Hepatocyte (in vitro differentiated cells): ENCODE measurements around the gene MICAL3. TPM values are rescaled to one million over a fixed set of nuclear protein-coding genes. Genes with fewer than 3 reads are reported as not detected.
"Not testable (repeated sequence)": the region's sequence is repeated elsewhere in the genome, so short reads cannot be mapped to it uniquely, and the experiment has no call there.

Experiments
- DNase-seq: peaks from one replicate; pipeline ENCODE4 v3.0.0-alpha.2; 2016; ENCODE audit warnings: low spot score
- H2AFZ ChIP-seq: fragments of 200-600 bp; sonication (generic); 2 replicates; pipeline ENCODE4 v1.6.0; 2016; ENCODE audit warnings: antibody characterized with exemption, mild to moderate bottlenecking
- H3K27ac ChIP-seq: fragments of 200-600 bp; sonication (generic); 2 replicates; pipeline ENCODE4 v1.5.1; 2016; ENCODE audit warnings: mild to moderate bottlenecking
- H3K27me3 ChIP-seq: fragments of 200-600 bp; sonication (generic); 2 replicates; pipeline ENCODE4 v1.6.1; 2016
- H3K36me3 ChIP-seq: fragments of 200-600 bp; sonication (generic); replicated peaks from 2 replicates; pipeline ENCODE4 v1.5.1; 2016; ENCODE audit warnings: low read depth; ENCODE audit not compliant: insufficient read depth
- H3K4me1 ChIP-seq: fragments of 200-600 bp; sonication (generic); 2 replicates; pipeline ENCODE4 v1.5.1; 2016; ENCODE audit warnings: mild to moderate bottlenecking, moderate library complexity; ENCODE audit not compliant: insufficient read depth
- H3K4me2 ChIP-seq: fragments of 200-600 bp; sonication (generic); 2 replicates; pipeline ENCODE4 v1.6.0; 2016
- H3K4me3 ChIP-seq: fragments of 200-600 bp; sonication (generic); 2 replicates; pipeline ENCODE4 v1.5.1; 2016; ENCODE audit warnings: mild to moderate bottlenecking
- H3K79me2 ChIP-seq: fragments of 200-600 bp; sonication (generic); 2 replicates; pipeline ENCODE4 v1.6.0; 2017; ENCODE audit warnings: mild to moderate bottlenecking
- H3K9me2 ChIP-seq: fragments of 200-600 bp; sonication (generic); replicated peaks from 2 replicates; pipeline ENCODE4 v1.6.0; 2017; ENCODE audit warnings: mild to moderate bottlenecking; ENCODE audit not compliant: insufficient read depth
- H3K9me3 ChIP-seq: fragments of 200-600 bp; sonication (generic); 2 replicates; pipeline ENCODE4 v1.5.1; 2016; ENCODE audit warnings: low read depth, mild to moderate bottlenecking
- H4K20me1 ChIP-seq: fragments of 200-600 bp; sonication (generic); 2 replicates; pipeline ENCODE4 v1.6.0; 2016; ENCODE audit warnings: mild to moderate bottlenecking; ENCODE audit not compliant: insufficient read depth, poor library complexity, severe bottlenecking
- CTCF ChIP-seq: fragments of 200-600 bp; sonication (generic); IDR thresholded peaks from 2 replicates; pipeline ENCODE4 v1.5.1; 2016; ENCODE audit warnings: antibody characterized with exemption, mild to moderate bottlenecking; ENCODE audit not compliant: poor library complexity
- EZH2 ChIP-seq: fragments of 200-600 bp; sonication (generic); IDR thresholded peaks from 2 replicates; pipeline ENCODE4 v1.6.1; 2016; ENCODE audit warnings: antibody characterized with exemption, mild to moderate bottlenecking, borderline replicate concordance
- EZH2phosphoT487 ChIP-seq: fragments of 200-600 bp; sonication (generic); IDR thresholded peaks from one replicate; pipeline ENCODE4 v1.6.1; 2018; ENCODE audit warnings: antibody characterized with exemption, mild to moderate bottlenecking, low read depth, moderate library complexity; ENCODE audit not compliant: unreplicated experiment, severe bottlenecking
- WGBS: methylation state at CpG from one replicate; pipeline ENCODE4 v1.1.6; 2016; ENCODE audit warnings: low lambda C conversion rate; ENCODE audit errors: missing lambda C conversion rate; 5-methylcytosine and 5-hydroxymethylcytosine counted together
- polyA plus RNA-seq: library from polyadenylated mRNA; unstranded; fragments of >200 nt; fragmentation: Nextera tagmentation; extraction: Ambion mirVana; gene quantifications from 2 replicates; pipeline ENCODE4 v1.2.1, GENCODE V29; 2016
- total RNA-seq: library from RNA; depleted of rRNA; stranded (reverse); fragments of >200 nt; gene quantifications from 2 replicates; pipeline ENCODE4 v1.2.3, GENCODE V29; 2014

Gene MICAL3
- total and polyA plus RNA-seq, 2 experiments from 2014 or later: 4.6 to 22.7 TPM

- Histone ChIP-seq H4K20me1 (no peaks in the 10 kb centered on the region), H3K36me3 (no peaks in the 10 kb centered on the region), H3K4me1 (peaks cover 11% of the 10 kb centered on the region), H3K9me2 (no peaks in the 10 kb centered on the region), H3K79me2 (peaks cover 67% of the 10 kb centered on the region), H3K27ac (no peak overlapping the region), H3K4me3 (no peak overlapping the region), H3K4me2 (no peak overlapping the region), H3K9me3 (no peaks in the 10 kb centered on the region), H2AFZ (no peak overlapping the region), H3K27me3 (no peaks in the 10 kb centered on the region)
- TF ChIP-seq EZH2phosphoT487 (no peak), EZH2 (no peak), CTCF (no peak)
- DNase-seq: no peak
- WGBS: 95% methylated on average over 14 of the region's 14 CpGs
Observed at GRCh38 chr22:17769013-17769715, 255.2 kb downstream of the MICAL3 start.

DNA sequence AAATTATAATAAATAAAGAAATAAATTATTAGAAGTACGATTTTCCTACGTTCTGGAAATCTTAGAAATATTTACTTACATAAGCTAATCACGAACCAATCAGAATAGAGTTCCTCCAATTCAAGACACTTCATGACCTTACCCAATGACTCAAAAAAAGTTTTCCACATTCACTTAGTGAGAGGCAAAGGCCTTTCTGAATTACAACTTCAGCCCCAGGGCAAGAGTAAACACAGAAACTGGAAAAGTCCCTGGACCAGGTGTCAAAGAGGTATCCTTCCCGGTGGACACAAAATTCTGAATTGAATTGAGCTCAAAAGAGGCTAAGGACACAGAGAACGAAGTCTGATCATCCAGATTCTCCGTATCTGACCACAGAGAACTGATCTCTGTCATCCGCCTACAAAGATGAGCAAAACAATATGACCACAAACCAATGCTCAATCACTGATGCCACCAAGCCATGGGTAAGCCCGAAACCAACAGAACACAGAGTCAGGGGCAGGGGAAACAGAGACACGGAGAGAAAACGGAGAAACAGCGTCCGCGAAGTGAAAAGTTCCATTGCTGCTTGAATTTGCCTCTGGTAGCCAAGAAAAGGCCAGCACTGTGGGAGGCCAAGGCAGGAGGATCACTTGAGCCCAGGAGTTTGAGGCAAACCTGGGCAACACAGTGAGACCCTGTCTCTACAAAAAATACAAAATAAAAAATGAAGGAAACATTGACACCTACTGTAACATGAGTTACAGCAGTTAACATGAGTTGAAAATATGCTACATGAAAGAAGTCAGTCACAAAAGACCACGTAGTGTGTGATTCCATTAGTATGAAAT lies 256.9 kb downstream of the MICAL3 start:
- Histone ChIP-seq H3K27ac (no peak overlapping the region), H2AFZ (no peak overlapping the region)
- no peak for DNase-seq

GRCh38 chr22:17764852-17765251 lies 259.5 kb downstream of the MICAL3 start:
- H3K27me3 ChIP-seq, H3K36me3 ChIP-seq, H3K9me2 ChIP-seq, H3K27ac ChIP-seq, H2AFZ ChIP-seq, H4K20me1 ChIP-seq, H3K4me3 ChIP-seq, H3K9me3 ChIP-seq, DNase-seq, H3K4me1 ChIP-seq, H3K4me2 ChIP-seq: not testable (repeated sequence)
- H3K79me2 ChIP-seq: peaks cover 62% of the 10 kb centered on the region
- 90% methylated on average over 5 of the region's 5 CpGs for WGBS

More for the DNA sequence above, 256.9 kb downstream of the MICAL3 start:
- WGBS: 92% methylated on average over 14 of the region's 14 CpGs
- no peaks in the 10 kb centered on the region for H3K4me1 ChIP-seq
- H3K9me2 ChIP-seq: no peaks in the 10 kb centered on the region
- no peaks in the 10 kb centered on the region for H4K20me1 ChIP-seq
- H3K27me3 ChIP-seq: no peaks in the 10 kb centered on the region
- no peaks in the 10 kb centered on the region for H3K36me3 ChIP-seq
- H3K79me2 ChIP-seq: peaks cover 72% of the 10 kb centered on the region
- TF ChIP-seq CTCF: no peak
- no peak for TF ChIP-seq EZH2phosphoT487
- no peak for TF ChIP-seq EZH2
- no peaks in the 10 kb centered on the region for H3K9me3 ChIP-seq
- no peak overlapping the region for H3K4me3 ChIP-seq
- H3K4me2 ChIP-seq: no peak overlapping the region

GRCh38 chr22:17764036-17764435 lies 260.3 kb downstream of the MICAL3 start:
- Histone ChIP-seq H2AFZ (no peak overlapping the region), H3K27ac (no peak overlapping the region), H3K36me3 (no peaks in the 10 kb centered on the region), H4K20me1 (no peaks in the 10 kb centered on the region), H3K79me2 (peaks cover 63% of the 10 kb centered on the region), H3K4me1 (peaks cover 5% of the 10 kb centered on the region), H3K9me2 (no peaks in the 10 kb centered on the region), H3K27me3 (no peaks in the 10 kb centered on the region), H3K9me3 (no peaks in the 10 kb centered on the region), H3K4me2 (no peak overlapping the region), H3K4me3 (no peak overlapping the region)
- DNase-seq: no peak
- TF ChIP-seq EZH2phosphoT487: no peak
- WGBS: 62% methylated on average over 5 of the region's 5 CpGs

DNA sequence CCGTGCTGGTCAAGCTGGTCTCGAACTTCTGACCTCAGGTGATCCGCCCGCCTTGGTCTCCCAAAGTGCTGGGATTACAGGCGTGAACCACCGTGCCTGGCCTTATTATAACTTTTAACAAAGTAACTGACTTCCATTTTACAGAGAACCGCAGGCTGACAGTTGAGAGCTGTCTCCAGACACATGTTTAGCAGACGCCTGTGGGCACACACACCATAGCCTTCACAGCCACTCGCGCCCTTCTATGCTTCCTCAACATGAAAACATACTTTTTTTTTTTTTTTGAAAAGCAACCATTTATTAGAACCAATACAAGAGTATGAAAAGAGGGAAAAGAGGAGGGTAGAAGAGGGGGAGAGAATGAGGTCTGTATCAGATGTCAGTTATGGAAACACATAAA lies 260.9 kb downstream of the MICAL3 start:
- H3K27ac ChIP-seq, H3K9me3 ChIP-seq, H3K27me3 ChIP-seq, H3K4me1 ChIP-seq, H3K4me2 ChIP-seq, H3K9me2 ChIP-seq, H2AFZ ChIP-seq, H4K20me1 ChIP-seq, H3K36me3 ChIP-seq, DNase-seq, H3K4me3 ChIP-seq: not testable (repeated sequence)
- peaks cover 65% of the 10 kb centered on the region for H3K79me2 ChIP-seq
- 68% methylated on average over 10 of the region's 10 CpGs for WGBS
